Endodermal cell (in vitro differentiated cells): ENCODE data around the gene ISCA1. TPM values are rescaled to one million over a fixed set of nuclear protein-coding genes. Genes with fewer than 3 reads are reported as not detected.

Experiments
- DNase-seq: peaks from one replicate; pipeline ENCODE4 v3.0.0-alpha.2; 2017
- H3K27ac ChIP-seq: 2 replicates; pipeline ENCODE4 v1.5.1; 2013; ENCODE audit warnings: mild to moderate bottlenecking, low read depth, low read length, moderate library complexity
- H3K27me3 ChIP-seq: 2 replicates; pipeline ENCODE4 v1.6.1; 2013; ENCODE audit warnings: mild to moderate bottlenecking, low read length, moderate library complexity; ENCODE audit not compliant: insufficient read depth, control insufficient read depth, poor library complexity, severe bottlenecking
- H3K36me3 ChIP-seq: 2 replicates; pipeline ENCODE4 v1.7.0; 2013; ENCODE audit warnings: mild to moderate bottlenecking, low read length, moderate library complexity; ENCODE audit not compliant: control insufficient read depth, insufficient read depth
- H3K4me1 ChIP-seq: one replicate; pipeline ENCODE4 v1.7.0; 2013; ENCODE audit warnings: low read length; ENCODE audit not compliant: control insufficient read depth, insufficient read depth
- H3K4me3 ChIP-seq: 2 replicates; pipeline ENCODE4 v1.5.1; 2013; ENCODE audit warnings: mild to moderate bottlenecking, low read length, moderate library complexity
- H3K9ac ChIP-seq: 2 replicates; pipeline ENCODE4 v1.6.1; 2013; ENCODE audit warnings: mild to moderate bottlenecking, low read length, moderate library complexity; ENCODE audit not compliant: poor library complexity, severe bottlenecking; ENCODE audit errors: extremely low read depth
- H3K9me3 ChIP-seq: 2 replicates; pipeline ENCODE4 v1.6.1; 2013; ENCODE audit warnings: mild to moderate bottlenecking, low read length, moderate library complexity; ENCODE audit not compliant: control insufficient read depth
- H3K27ac Mint-ChIP-seq: 2 replicates; pipeline ENCODE4 v1.8.0; 2020; ENCODE audit warnings: mixed read lengths
- H3K27me3 Mint-ChIP-seq: 2 replicates; pipeline ENCODE4 v1.8.0; 2021; ENCODE audit warnings: mild to moderate bottlenecking, mixed read lengths; ENCODE audit not compliant: insufficient read depth
- H3K36me3 Mint-ChIP-seq: 2 replicates; pipeline ENCODE4 v1.8.0; 2020; ENCODE audit warnings: low read depth, mixed read lengths
- H3K4me1 Mint-ChIP-seq: 2 replicates; pipeline ENCODE4 v1.8.0; 2020; ENCODE audit warnings: mixed read lengths
- H3K4me3 Mint-ChIP-seq: 2 replicates; pipeline ENCODE4 v1.8.0; 2020; ENCODE audit warnings: mild to moderate bottlenecking, moderate library complexity, mixed read lengths
- H3K9me3 Mint-ChIP-seq: 2 replicates; pipeline ENCODE4 v1.8.0; 2020; ENCODE audit warnings: mild to moderate bottlenecking, mixed read lengths
- WGBS, 2 experiments: methylation state at CpG; one replicate each; pipeline versions ENCODE4 v1.1.5 to v1.1.7; 2013; ENCODE audit warnings: missing lambda C conversion rate in 2 of 2, mixed read lengths in 1 of 2; ENCODE audit not compliant: insufficient coverage in 1 of 2, insufficient read length in 1 of 2; 5-methylcytosine and 5-hydroxymethylcytosine counted together
- total RNA-seq, 2 donors: library from RNA; stranded (reverse); fragmentation: NEBNext Ultra II Directional in 1 of 2; extraction: Animal tissue kit (Norgen Biotek cat#: 25700) in 1 of 2; gene quantifications; 2 replicates in 1 of 2; 3 replicates in 1 of 2; pipeline ENCODE4 v1.2.1, GENCODE V29; 2021
- TF ChIP-seq, protein P1 (sequence below): fragments of 200-600 bp; sonication (generic); conservative IDR thresholded peaks from 2 replicates; pipeline ENCODE4 v1.5.0; 2021; ENCODE audit warnings: antibody characterized with exemption, mild to moderate bottlenecking

The ISCA1 gene
- total RNA-seq, 2 donors from 2014 or later, result 29.6 to 33.7 TPM

DNA sequence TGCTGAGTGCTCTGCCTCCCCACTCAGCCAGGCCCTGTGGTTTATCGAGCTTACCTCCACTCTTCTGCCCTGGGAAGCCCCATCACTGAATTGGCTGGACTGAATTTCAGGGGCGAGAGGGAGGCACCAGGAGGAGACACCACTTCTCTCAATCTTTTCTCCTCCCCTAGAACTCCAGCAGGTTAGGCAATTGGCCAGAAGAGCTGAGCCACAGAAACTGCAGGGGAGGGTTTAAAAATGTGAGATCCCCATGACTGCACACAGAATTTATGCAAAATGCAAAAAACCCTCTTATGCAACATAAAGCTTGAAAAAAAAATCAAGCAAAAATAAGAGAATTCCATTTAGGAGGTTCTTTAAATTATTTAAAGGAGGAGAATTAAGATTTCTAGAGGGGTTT, 42.0 kb upstream of the ISCA1 start:
- WGBS, 2 experiments, result 89% methylated on average over 2 of the region's 2 CpGs; no CpG with 5 or more reads in 1 of the 2 experiments
- Histone ChIP-seq H3K9ac (no peak overlapping the region), H3K27ac (no peak overlapping the region), H3K9me3 (no peaks in the 10 kb centered on the region), H3K4me1 (no peaks in the 10 kb centered on the region), H3K36me3 (peaks cover 92% of the 10 kb centered on the region), H3K27me3 (no peaks in the 10 kb centered on the region), H3K4me3 (no peak overlapping the region)
- H3K27me3 Mint-ChIP-seq, result no peaks in the 10 kb centered on the region
- H3K27ac Mint-ChIP-seq, result no peak overlapping the region
- peaks cover 70% of the 10 kb centered on the region for H3K36me3 Mint-ChIP-seq
- TF ChIP-seq, protein P1, sequence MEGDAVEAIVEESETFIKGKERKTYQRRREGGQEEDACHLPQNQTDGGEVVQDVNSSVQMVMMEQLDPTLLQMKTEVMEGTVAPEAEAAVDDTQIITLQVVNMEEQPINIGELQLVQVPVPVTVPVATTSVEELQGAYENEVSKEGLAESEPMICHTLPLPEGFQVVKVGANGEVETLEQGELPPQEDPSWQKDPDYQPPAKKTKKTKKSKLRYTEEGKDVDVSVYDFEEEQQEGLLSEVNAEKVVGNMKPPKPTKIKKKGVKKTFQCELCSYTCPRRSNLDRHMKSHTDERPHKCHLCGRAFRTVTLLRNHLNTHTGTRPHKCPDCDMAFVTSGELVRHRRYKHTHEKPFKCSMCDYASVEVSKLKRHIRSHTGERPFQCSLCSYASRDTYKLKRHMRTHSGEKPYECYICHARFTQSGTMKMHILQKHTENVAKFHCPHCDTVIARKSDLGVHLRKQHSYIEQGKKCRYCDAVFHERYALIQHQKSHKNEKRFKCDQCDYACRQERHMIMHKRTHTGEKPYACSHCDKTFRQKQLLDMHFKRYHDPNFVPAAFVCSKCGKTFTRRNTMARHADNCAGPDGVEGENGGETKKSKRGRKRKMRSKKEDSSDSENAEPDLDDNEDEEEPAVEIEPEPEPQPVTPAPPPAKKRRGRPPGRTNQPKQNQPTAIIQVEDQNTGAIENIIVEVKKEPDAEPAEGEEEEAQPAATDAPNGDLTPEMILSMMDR, result no peak
- no peaks in the 10 kb centered on the region for H3K9me3 Mint-ChIP-seq
- DNase-seq, result peak; percentile 49
- no peak overlapping the region for H3K4me3 Mint-ChIP-seq
- peaks cover 1% of the 10 kb centered on the region for H3K4me1 Mint-ChIP-seq

DNA sequence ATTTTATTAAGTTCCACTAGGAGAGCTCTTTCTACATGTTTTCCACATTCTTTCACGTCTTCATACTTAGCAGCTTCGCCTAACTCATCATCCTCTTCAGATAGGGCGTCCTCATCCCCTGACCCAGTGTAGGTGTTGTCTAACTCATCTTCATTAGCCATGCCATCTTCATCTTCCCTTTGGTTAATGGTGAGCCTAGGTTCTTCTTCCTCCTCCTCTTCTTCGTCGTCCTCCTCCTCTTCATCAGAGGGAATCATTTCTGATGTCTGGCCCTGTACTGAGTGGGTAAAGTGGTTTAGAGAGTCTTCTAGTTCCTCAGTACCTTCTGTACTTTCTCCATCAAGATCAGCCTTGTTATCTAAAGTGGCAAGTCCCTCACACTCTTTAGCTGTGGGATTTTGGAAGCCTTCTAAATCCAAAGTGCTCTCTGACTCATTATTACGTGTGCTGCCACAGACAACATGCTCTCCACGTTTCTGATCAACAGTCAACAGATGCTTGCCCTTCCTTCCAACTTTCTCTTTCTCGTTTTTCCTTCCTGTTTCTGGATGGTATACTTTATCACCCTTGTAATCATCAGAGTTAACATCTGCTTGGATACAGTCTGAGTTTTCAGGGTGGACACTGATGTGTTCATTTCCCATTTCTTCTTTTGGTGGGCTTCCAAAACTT, 40.8 kb upstream of the ISCA1 start:
- no peaks in the 10 kb centered on the region for H3K9me3 ChIP-seq
- H3K27me3 ChIP-seq, result no peaks in the 10 kb centered on the region
- DNase-seq, result no peak
- H3K9me3 Mint-ChIP-seq, result no peaks in the 10 kb centered on the region
- H3K27ac Mint-ChIP-seq, result no peak overlapping the region
- H3K4me1 Mint-ChIP-seq, result peaks cover 1% of the 10 kb centered on the region
- no peak overlapping the region for H3K4me3 ChIP-seq
- TF ChIP-seq, protein P1, result no peak
- H3K27ac ChIP-seq, result no peak overlapping the region
- no peaks in the 10 kb centered on the region for H3K27me3 Mint-ChIP-seq
- peaks cover 97% of the 10 kb centered on the region for H3K36me3 ChIP-seq
- WGBS, 2 experiments, result 92 to 97% methylated on average over 6 of the region's 8 CpGs
- H3K4me1 ChIP-seq, result no peaks in the 10 kb centered on the region
- H3K4me3 Mint-ChIP-seq, result no peak overlapping the region
- H3K9ac ChIP-seq, result no peak overlapping the region
- H3K36me3 Mint-ChIP-seq, result peaks cover 78% of the 10 kb centered on the region

DNA sequence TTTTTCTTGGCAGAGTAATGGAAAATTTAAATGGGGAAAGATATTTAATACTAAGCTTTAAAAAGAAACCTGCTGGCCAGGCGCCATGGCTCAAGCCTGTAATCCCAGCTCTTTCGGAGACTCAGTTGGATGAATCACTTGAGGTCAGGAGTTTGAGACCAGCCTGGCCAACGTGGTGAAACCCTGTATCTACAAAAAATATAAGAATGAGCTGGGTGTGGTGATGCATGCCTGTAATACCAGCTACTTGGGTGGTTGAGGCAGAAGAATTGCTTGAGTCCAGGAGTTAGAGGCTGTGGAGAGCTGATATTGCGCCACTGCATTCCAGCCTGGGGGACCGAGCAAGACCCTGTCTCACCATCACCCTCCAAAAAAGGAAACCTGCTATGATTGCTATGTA, 39.0 kb upstream of the ISCA1 start:
- H3K27ac Mint-ChIP-seq, result no peak overlapping the region
- Histone ChIP-seq H3K9ac (no peak overlapping the region), H3K27me3 (no peaks in the 10 kb centered on the region), H3K4me3 (no peak overlapping the region), H3K36me3 (peaks cover 98% of the 10 kb centered on the region), H3K9me3 (no peaks in the 10 kb centered on the region), H3K4me1 (no peaks in the 10 kb centered on the region), H3K27ac (no peak overlapping the region)
- TF ChIP-seq, protein P1, result no peak
- no peak overlapping the region for H3K4me3 Mint-ChIP-seq
- WGBS, 2 experiments, result 93% methylated on average over 3 to 5 of the region's 5 CpGs
- H3K36me3 Mint-ChIP-seq, result peaks cover 71% of the 10 kb centered on the region
- no peaks in the 10 kb centered on the region for H3K27me3 Mint-ChIP-seq
- no peaks in the 10 kb centered on the region for H3K9me3 Mint-ChIP-seq
- DNase-seq, result no peak
- peaks cover 1% of the 10 kb centered on the region for H3K4me1 Mint-ChIP-seq
